SU-DHL-6 (cell line): ENCODE data around the gene RAB11FIP2.

ENCODE experiments used
- CTCF ChIP-seq: fragments of 200-600 bp; sonication (generic); IDR thresholded peaks from one replicate; pipeline ENCODE4 v1.5.1; 2017; ENCODE audit warnings: antibody characterized with exemption, mild to moderate bottlenecking, low read length, moderate library complexity; ENCODE audit not compliant: insufficient read depth, poor library complexity, severe bottlenecking
- EZH2phosphoT487 ChIP-seq: fragments of 200-600 bp; sonication (generic), shearing (Covaris generic); conservative IDR thresholded peaks from 2 replicates; pipeline ENCODE4 v1.6.1; 2018; ENCODE audit warnings: mild to moderate bottlenecking, antibody characterized with exemption, low read length, moderate library complexity, mixed read lengths

- no peak for TF ChIP-seq CTCF
- no peak for TF ChIP-seq EZH2phosphoT487
Observed at GRCh38 chr10:117969592-117969991, 77.1 kb downstream of the RAB11FIP2 start.
